Endothelial cell (in vitro differentiated cells): ENCODE data around the gene NXN. TPM values are rescaled to one million over a fixed set of nuclear protein-coding genes. Genes with fewer than 3 reads are reported as not detected.
"Not testable (repeated sequence)": the region's sequence is repeated elsewhere in the genome, so short reads cannot be mapped to it uniquely, and the experiment has no call there.

Experiments
- DNase-seq: peaks from one replicate; pipeline ENCODE4 v3.0.0; 2021; ENCODE audit warnings: low spot score
- H3K27ac Mint-ChIP-seq: one replicate; pipeline ENCODE4 v1.8.0; 2021; ENCODE audit warnings: mixed read lengths, inconsistent platforms; ENCODE audit not compliant: unreplicated experiment
- H3K27me3 Mint-ChIP-seq: one replicate; pipeline ENCODE4 v1.8.0; 2021; ENCODE audit warnings: mild to moderate bottlenecking, moderate library complexity, mixed read lengths, inconsistent platforms; ENCODE audit not compliant: unreplicated experiment
- H3K36me3 Mint-ChIP-seq: one replicate; pipeline ENCODE4 v1.8.0; 2021; ENCODE audit warnings: mild to moderate bottlenecking, low read depth, mixed read lengths, inconsistent platforms; ENCODE audit not compliant: unreplicated experiment
- H3K4me1 Mint-ChIP-seq: one replicate; pipeline ENCODE4 v1.8.0; 2021; ENCODE audit warnings: mild to moderate bottlenecking, mixed read lengths, inconsistent platforms; ENCODE audit not compliant: unreplicated experiment
- H3K4me3 Mint-ChIP-seq: one replicate; pipeline ENCODE4 v1.8.0; 2021; ENCODE audit warnings: mild to moderate bottlenecking, mixed read lengths, inconsistent platforms; ENCODE audit not compliant: unreplicated experiment
- H3K9me3 Mint-ChIP-seq: one replicate; pipeline ENCODE4 v1.8.0; 2021; ENCODE audit warnings: mixed read lengths, inconsistent platforms; ENCODE audit not compliant: unreplicated experiment
- total RNA-seq: library from RNA; stranded (reverse); fragmentation: NEBNext Ultra II Directional; extraction: Animal tissue kit (Norgen Biotek cat#: 25700); gene quantifications from one replicate; pipeline ENCODE4 v1.2.1, GENCODE V29; 2021; ENCODE audit not compliant: unreplicated experiment
- TF ChIP-seq, protein P1 (sequence below): fragments of 200-600 bp; sonication (generic); IDR thresholded peaks from one replicate; pipeline ENCODE4 v1.5.0; 2021; ENCODE audit warnings: antibody characterized with exemption; ENCODE audit not compliant: unreplicated experiment

NXN gene
- total RNA-seq, 1 donor from 2014 or later, result 53.9 TPM

DNA sequence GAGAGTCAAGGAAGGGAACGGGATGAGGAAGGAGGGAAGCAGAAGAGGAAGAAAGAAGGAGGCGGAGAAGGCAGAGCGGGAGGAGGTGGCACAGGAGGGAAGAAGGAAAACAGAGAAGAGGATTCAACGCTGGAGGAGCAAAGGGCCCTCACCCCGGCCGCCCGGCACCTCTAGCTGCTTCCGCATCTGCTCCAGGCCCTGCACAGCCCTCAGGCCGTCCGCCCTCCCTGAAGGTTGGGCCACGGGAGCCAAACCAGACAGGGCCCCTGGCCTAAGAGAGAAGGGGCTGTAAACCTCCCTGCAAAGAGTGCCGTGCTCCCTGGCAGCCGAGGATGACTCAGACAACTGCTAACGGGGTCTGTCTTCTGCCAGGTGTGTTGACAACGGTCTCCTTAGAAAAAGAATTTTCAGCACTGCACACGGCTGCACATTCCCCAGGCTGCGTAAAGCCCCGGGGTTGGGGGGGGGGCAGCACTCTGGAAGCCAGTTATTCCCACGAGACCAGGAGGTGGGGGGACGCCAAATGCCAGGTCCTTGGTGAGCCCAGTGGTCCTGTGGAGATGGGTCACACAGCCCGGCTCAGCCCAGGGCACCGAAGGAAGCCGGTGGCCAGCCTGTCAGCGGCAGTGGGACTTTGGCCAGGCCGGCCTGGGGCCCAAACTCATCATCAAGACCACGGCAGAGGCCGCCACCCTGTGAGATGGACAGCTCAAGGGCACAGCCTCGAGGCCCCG is 168.4 kb downstream of the NXN start:
- peaks cover 10% of the 10 kb centered on the region for H3K4me1 Mint-ChIP-seq
- TF ChIP-seq, protein P1, sequence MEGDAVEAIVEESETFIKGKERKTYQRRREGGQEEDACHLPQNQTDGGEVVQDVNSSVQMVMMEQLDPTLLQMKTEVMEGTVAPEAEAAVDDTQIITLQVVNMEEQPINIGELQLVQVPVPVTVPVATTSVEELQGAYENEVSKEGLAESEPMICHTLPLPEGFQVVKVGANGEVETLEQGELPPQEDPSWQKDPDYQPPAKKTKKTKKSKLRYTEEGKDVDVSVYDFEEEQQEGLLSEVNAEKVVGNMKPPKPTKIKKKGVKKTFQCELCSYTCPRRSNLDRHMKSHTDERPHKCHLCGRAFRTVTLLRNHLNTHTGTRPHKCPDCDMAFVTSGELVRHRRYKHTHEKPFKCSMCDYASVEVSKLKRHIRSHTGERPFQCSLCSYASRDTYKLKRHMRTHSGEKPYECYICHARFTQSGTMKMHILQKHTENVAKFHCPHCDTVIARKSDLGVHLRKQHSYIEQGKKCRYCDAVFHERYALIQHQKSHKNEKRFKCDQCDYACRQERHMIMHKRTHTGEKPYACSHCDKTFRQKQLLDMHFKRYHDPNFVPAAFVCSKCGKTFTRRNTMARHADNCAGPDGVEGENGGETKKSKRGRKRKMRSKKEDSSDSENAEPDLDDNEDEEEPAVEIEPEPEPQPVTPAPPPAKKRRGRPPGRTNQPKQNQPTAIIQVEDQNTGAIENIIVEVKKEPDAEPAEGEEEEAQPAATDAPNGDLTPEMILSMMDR, result no peak
- peaks cover 24% of the 10 kb centered on the region for H3K36me3 Mint-ChIP-seq
- H3K27ac Mint-ChIP-seq, result no peak overlapping the region
- H3K9me3 Mint-ChIP-seq, result no peaks in the 10 kb centered on the region
- H3K27me3 Mint-ChIP-seq, result peaks cover 13% of the 10 kb centered on the region
- no peak for DNase-seq
- peak overlapping the region; percentile 26 for H3K4me3 Mint-ChIP-seq

DNA sequence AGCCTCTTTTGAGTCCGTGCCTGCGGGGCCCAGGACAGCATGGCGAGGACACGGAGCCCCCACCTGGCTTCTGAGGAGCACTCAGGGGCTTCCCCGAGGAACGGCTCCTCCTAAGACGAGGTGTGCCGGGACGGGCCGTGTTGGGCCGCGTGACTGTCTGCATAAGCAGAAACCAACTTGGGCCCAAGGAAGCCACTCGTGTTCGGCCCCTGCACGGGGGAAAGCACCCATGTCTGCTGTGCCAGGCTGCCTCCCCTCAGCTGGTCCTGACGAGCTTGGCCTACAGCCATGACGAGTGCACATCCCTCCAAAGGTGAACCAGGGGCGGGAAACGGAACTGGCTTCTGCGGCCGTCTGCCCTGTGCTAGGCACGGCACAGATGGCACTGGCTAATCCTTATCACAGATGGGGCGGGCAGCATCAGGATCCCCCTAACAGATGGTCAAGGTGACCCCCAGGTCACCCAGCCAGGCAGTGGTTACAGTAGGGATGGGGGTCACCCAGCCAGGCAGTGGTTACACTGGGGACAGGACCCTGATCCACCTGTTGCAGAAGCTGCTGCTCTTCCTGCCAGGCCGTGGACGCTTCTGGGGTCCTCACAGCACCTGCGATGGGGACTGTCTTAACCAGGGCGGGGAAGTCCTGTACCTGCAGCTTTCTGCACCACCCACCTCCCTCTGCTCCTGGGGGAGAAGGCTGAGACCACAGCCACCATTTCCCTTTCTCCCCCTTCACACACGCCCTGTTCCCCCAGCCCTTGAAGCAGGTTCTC is 171.9 kb downstream of the NXN start:
- H3K4me1 Mint-ChIP-seq, result peaks cover 10% of the 10 kb centered on the region
- no peak overlapping the region for H3K27ac Mint-ChIP-seq
- H3K27me3 Mint-ChIP-seq, result peaks cover 15% of the 10 kb centered on the region
- no peaks in the 10 kb centered on the region for H3K9me3 Mint-ChIP-seq
- no peak overlapping the region for H3K4me3 Mint-ChIP-seq
- peaks cover 26% of the 10 kb centered on the region for H3K36me3 Mint-ChIP-seq
- TF ChIP-seq, protein P1, result no peak
- DNase-seq, result no peak

DNA sequence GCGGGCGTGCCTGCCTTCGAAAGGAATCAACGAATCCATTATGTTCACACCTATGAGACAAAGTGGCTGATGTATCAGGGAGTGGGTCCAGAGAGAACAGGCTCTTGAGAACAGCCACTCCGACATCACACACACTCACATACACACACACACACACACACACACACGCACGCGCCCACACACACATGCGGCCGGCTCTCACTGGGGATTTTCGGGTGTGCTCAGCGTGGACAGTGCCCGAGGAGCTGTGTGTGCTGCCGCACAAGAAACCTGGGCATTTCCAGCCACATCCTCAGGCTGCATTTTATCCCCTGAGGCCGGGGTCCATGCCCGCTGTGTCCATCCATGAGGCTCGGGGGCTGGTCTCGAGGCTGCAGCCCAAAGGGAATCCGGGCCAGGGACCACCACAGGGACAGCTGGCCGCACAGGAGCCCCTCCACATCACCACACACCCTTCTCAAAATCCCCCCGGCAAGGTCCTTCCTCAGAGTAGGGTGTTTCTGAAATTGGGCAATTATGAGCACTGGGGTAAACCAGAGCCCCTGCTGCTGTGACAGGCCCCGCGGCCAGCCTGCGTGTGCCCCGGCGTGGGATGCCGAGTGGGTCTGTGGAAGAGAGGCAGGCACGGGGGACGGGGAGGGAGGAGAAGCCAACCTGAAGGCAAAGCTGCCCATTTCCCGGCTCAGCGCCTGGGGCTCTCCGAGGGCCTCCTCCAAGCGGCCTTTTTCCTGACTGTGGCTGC is 172.6 kb downstream of the NXN start:
- H3K27ac Mint-ChIP-seq, result peak overlapping the region; percentile 36

DNA sequence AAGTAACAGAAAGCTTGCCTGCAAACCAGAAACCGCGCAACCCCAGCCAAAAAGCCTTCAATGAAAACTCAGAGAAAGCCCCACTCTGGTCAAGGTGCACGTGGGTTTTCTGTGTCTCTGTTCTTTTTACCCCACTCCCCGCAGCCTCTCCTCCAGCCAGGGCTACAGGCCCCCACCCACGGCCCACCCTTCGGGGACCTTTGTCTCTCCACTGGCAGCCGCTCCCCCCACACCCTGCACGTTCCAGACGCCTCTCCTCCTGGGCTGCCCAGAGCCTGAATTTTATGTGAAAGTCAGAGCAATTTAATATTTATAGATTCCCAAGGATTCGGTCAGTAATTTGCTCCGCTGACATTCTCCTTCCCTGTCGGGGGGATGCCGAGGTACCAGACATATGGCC is 173.2 kb downstream of the NXN start:
- H3K36me3 Mint-ChIP-seq, result peaks cover 23% of the 10 kb centered on the region
- H3K4me1 Mint-ChIP-seq, result peaks cover 2% of the 10 kb centered on the region
- no peak overlapping the region for H3K4me3 Mint-ChIP-seq
- peak overlapping the region; percentile 36 for H3K27ac Mint-ChIP-seq
- DNase-seq, result no peak
- no peaks in the 10 kb centered on the region for H3K9me3 Mint-ChIP-seq
- TF ChIP-seq, protein P1, result no peak
- peaks cover 15% of the 10 kb centered on the region for H3K27me3 Mint-ChIP-seq

More for the DNA sequence above, 172.6 kb downstream of the NXN start:
- peaks cover 20% of the 10 kb centered on the region for H3K36me3 Mint-ChIP-seq
- peaks cover 15% of the 10 kb centered on the region for H3K27me3 Mint-ChIP-seq
- DNase-seq, result no peak
- TF ChIP-seq, protein P1, result no peak
- peaks cover 2% of the 10 kb centered on the region for H3K4me1 Mint-ChIP-seq
- H3K4me3 Mint-ChIP-seq, result peak overlapping the region; percentile 25
- H3K9me3 Mint-ChIP-seq, result no peaks in the 10 kb centered on the region

DNA sequence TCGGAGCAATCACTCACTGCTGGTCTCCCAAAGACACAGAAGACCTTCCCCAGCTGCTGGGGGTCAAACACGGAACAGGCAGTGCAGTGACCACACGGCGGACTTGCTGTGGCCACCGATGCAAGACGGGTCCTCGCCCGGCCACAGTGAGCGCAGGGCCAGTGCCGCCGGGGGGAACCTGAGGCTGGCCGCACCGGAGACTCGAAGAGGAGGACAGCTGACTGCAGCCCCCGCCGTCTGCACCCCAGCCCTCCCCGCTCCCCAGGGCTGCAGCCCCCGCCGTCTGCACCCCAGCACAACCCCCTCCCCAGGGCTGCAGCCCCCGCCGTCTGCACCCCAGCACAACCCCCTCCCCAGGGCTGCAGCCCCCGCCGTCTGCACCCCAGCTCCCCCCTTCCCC is 173.7 kb downstream of the NXN start:
- not testable (repeated sequence) for DNase-seq, H3K27ac Mint-ChIP-seq, H3K9me3 Mint-ChIP-seq, H3K4me1 Mint-ChIP-seq, H3K4me3 Mint-ChIP-seq
- H3K27me3 Mint-ChIP-seq, result peaks cover 12% of the 10 kb centered on the region
- H3K36me3 Mint-ChIP-seq, result peaks cover 23% of the 10 kb centered on the region
